ENCODE measurements around the gene BRCA1.

- TF ChIP-seq CTCF (conservative IDR thresholded peaks at IDR 0.05 in 1 of 2, IDR thresholded peaks at IDR 0.05 in 1 of 2; ENCODE audit: low read depth in 1 of 2, low read length in 2 of 2) (no peak), EZH2 (IDR thresholded peaks at IDR 0.05; ENCODE audit: low read length, missing control alignments) (no peak)
These were observed 45.1 kb upstream of the BRCA1 start for GRCh38 chr17:43170140-43170765.

All from fibroblast of lung (primary cell).